A673 (cell line): ENCODE measurements around the gene TMEM202. TPM values are rescaled to one million over a fixed set of nuclear protein-coding genes. Genes with fewer than 3 reads are reported as not detected.
A peak's percentile ranks its signal among the peaks of the same experiment; 100 is the strongest.
"Not testable (repeated sequence)": the region's sequence is repeated elsewhere in the genome, so short reads cannot be mapped to it uniquely, and the experiment has no call there.

Experiments
- BruUV-seq: library from RNA; stranded (reverse); fragments of 400-500 nt; replicated peaks from 2 replicates; lab custom pipeline; 2021; lab: Mats Ljungman, UMichigan
- CTCF ChIA-PET: fragments of 300-600 bp; sonication (Branson Sonifier 250); formaldehyde crosslinking; loops from one replicate; lab custom pipeline; 2022; ENCODE audit warnings: antibody characterized with exemption; lab: Charles Lee
- POLR2A ChIA-PET: fragments of 300-600 bp; sonication (Branson Sonifier 250); formaldehyde crosslinking; loops from one replicate; lab custom pipeline; 2022; ENCODE audit warnings: antibody characterized with exemption; ENCODE audit not compliant: low non-redundant PET; lab: Charles Lee
- DNase-seq: peaks from one replicate; pipeline ENCODE4 v3.0.0-alpha.2; 2015; ENCODE audit warnings: low spot score
- H3K27ac ChIP-seq: fragments of 200-600 bp; sonication (generic); 2 replicates; pipeline ENCODE4 v1.5.1; 2016; ENCODE audit warnings: mixed run types, low read depth, mild to moderate bottlenecking, mixed read lengths, antibody characterized with exemption, low read length; ENCODE audit not compliant: poor library complexity, severe bottlenecking
- H3K27me3 ChIP-seq: fragments of 200-600 bp; sonication (generic); replicated peaks from 2 replicates; pipeline ENCODE4 v1.6.1; 2017; ENCODE audit warnings: mixed run types, low read depth, mild to moderate bottlenecking, mixed read lengths, antibody characterized with exemption, low read length; ENCODE audit not compliant: insufficient read depth, poor library complexity
- H3K36me3 ChIP-seq: fragments of 200-600 bp; sonication (generic); 2 replicates; pipeline ENCODE4 v1.6.1; 2016; ENCODE audit warnings: mixed run types, mild to moderate bottlenecking, mixed read lengths, antibody characterized with exemption, low read length; ENCODE audit not compliant: insufficient read depth, poor library complexity, severe bottlenecking
- H3K4me1 ChIP-seq: fragments of 200-600 bp; sonication (generic); 2 replicates; pipeline ENCODE4 v1.6.1; 2017; ENCODE audit warnings: mixed run types, mild to moderate bottlenecking, mixed read lengths, antibody characterized with exemption, low read length; ENCODE audit not compliant: insufficient read depth, poor library complexity, severe bottlenecking
- H3K4me3 ChIP-seq: fragments of 200-600 bp; sonication (generic); 2 replicates; pipeline ENCODE4 v1.5.1; 2016; ENCODE audit warnings: low read depth, mixed run types, mild to moderate bottlenecking, mixed read lengths, low read length; ENCODE audit not compliant: poor library complexity, severe bottlenecking
- H3K9me3 ChIP-seq: fragments of 200-600 bp; sonication (generic); 2 replicates; pipeline ENCODE4 v1.6.1; 2016; ENCODE audit warnings: mixed run types, low read depth, mild to moderate bottlenecking, mixed read lengths, antibody characterized with exemption, low read length; ENCODE audit not compliant: poor library complexity, severe bottlenecking
- CTCF ChIP-seq: fragments of 300-800, 200-600 bp; sonication (generic); conservative IDR thresholded peaks from 2 replicates; pipeline ENCODE4 v1.5.1; 2017; ENCODE audit warnings: low read depth, mild to moderate bottlenecking, antibody characterized with exemption, low read length, moderate library complexity, mixed read lengths
- EZH2 ChIP-seq: fragments of 200-600 bp; sonication (generic); IDR thresholded peaks from 2 replicates; pipeline ENCODE4 v1.6.1; 2017; ENCODE audit warnings: borderline replicate concordance, low read depth, mild to moderate bottlenecking, mixed read lengths, antibody characterized with exemption, low read length; ENCODE audit not compliant: poor library complexity, severe bottlenecking
- intact Hi-C: fragments of 100-400 bp; cut with micrococcal nuclease; formaldehyde crosslinking; loops from one replicate; pipeline ENCODE4 v1.10.0; 2022; ENCODE audit not compliant: unreplicated experiment
- total RNA-seq: library from RNA; stranded (reverse); gene quantifications from 2 replicates; pipeline ENCODE4 v1.2.3, GENCODE V29; 2021

TMEM202 gene
- total RNA-seq, 1 experiment from 2014 or later = not detected

GRCh38 chr15:72437650-72438316 is 39.7 kb downstream of the TMEM202 start:
- H3K27ac ChIP-seq = no peak overlapping the region
- no peak for TF ChIP-seq EZH2
- TF ChIP-seq CTCF = no peak
- intact Hi-C loops = no loop called here
- H3K36me3 ChIP-seq = no peaks in the 10 kb centered on the region
- ChIA-PET CTCF (interaction anchor here (0.6 kb wide), 1 partner anchor 690 kb away, joined by 3 read pairs; no protein-coding TSS in a partner anchor), POLR2A (no interaction called here)
- H3K27me3 ChIP-seq = peaks cover 29% of the 10 kb centered on the region
- DNase-seq = no peak
- peaks cover 11% of the 10 kb centered on the region for H3K9me3 ChIP-seq
- no peak overlapping the region for H3K4me3 ChIP-seq
- H3K4me1 ChIP-seq = no peaks in the 10 kb centered on the region
- no TSS peak for BruUV-seq

- POLR2A ChIA-PET, CTCF ChIA-PET, intact Hi-C loops, H3K27ac ChIP-seq, DNase-seq, H3K27me3 ChIP-seq, H3K4me3 ChIP-seq, H3K4me1 ChIP-seq, H3K9me3 ChIP-seq, BruUV-seq, H3K36me3 ChIP-seq: not testable (repeated sequence)
Measured at GRCh38 chr15:72442848-72443247, 44.7 kb downstream of the TMEM202 start.

GRCh38 chr15:72445426-72445825 is 47.3 kb downstream of the TMEM202 start:
- no peaks in the 10 kb centered on the region for H3K9me3 ChIP-seq
- TF ChIP-seq CTCF (no peak), EZH2 (no peak)
- intact Hi-C loops = no loop called here
- POLR2A ChIA-PET = interaction anchor here (0.7 kb wide), 1 partner anchor 47 kb away, joined by 6 read pairs; no protein-coding TSS in a partner anchor
- no TSS peak for BruUV-seq
- DNase-seq = peak; percentile 50
- H3K27me3 ChIP-seq = no peaks in the 10 kb centered on the region
- no peaks in the 10 kb centered on the region for H3K4me1 ChIP-seq
- CTCF ChIA-PET = no interaction called here
- no peaks in the 10 kb centered on the region for H3K36me3 ChIP-seq
- no peak overlapping the region for H3K27ac ChIP-seq
- no peak overlapping the region for H3K4me3 ChIP-seq

- CTCF ChIA-PET = no interaction called here
- POLR2A ChIA-PET = no interaction called here
- Histone ChIP-seq H3K4me1 (no peaks in the 10 kb centered on the region), H3K27ac (no peak overlapping the region), H3K36me3 (no peaks in the 10 kb centered on the region), H3K9me3 (no peaks in the 10 kb centered on the region), H3K4me3 (no peak overlapping the region), H3K27me3 (peaks cover 7% of the 10 kb centered on the region)
- BruUV-seq = no TSS peak
- intact Hi-C loops = no loop called here
- no peak for DNase-seq
- TF ChIP-seq CTCF = no peak
- no peak for TF ChIP-seq EZH2
Measured at GRCh38 chr15:72450805-72451204, 52.7 kb downstream of the TMEM202 start.
